AG08395 (cell line): ENCODE results near the gene SEPTIN1.
"Not testable (repeated sequence)": the region's sequence is repeated elsewhere in the genome, so short reads cannot be mapped to it uniquely, and the experiment has no call there.

Experiments used
- DNase-seq: peaks from one replicate; pipeline ENCODE4 v3.0.0; 2012; ENCODE audit warnings: mixed read lengths, low spot score

Gene SEPTIN1

GRCh38 chr16:30401768-30402425 lies 19.5 kb upstream of the SEPTIN1 start:
- no peak for DNase-seq

- DNase-seq = no peak
These were observed 17.2 kb upstream of the SEPTIN1 start for GRCh38 chr16:30399435-30400186.

GRCh38 chr16:30398661-30399434 lies 16.5 kb upstream of the SEPTIN1 start:
- no peak for DNase-seq

- DNase-seq = no peak
These were observed 15.7 kb upstream of the SEPTIN1 start for GRCh38 chr16:30397776-30398660.

GRCh38 chr16:30397056-30397455 lies 14.7 kb upstream of the SEPTIN1 start:
- DNase-seq = no peak

GRCh38 chr16:30396627-30397026 lies 14.3 kb upstream of the SEPTIN1 start:
- not testable (repeated sequence) for DNase-seq

- no peak for DNase-seq
These were observed 13.7 kb upstream of the SEPTIN1 start for GRCh38 chr16:30395992-30396585.

GRCh38 chr16:30395155-30395991 lies 13.0 kb upstream of the SEPTIN1 start, which contains the start of gene ZNF48:
TSS of gene ZNF48 (plus strand) at chr16:30395420. CDS start at chr16:30395795, 375 bp downstream.
- peak; percentile 89 for DNase-seq

- peak; percentile 22 for DNase-seq
These were observed 12.3 kb upstream of the SEPTIN1 start for GRCh38 chr16:30394592-30395154.

- no peak for DNase-seq
These were observed 1.2 kb upstream of the SEPTIN1 start for GRCh38 chr16:30383521-30383920.

GRCh38 chr16:30381291-30382041 lies 895 bp downstream of the SEPTIN1 start:
- DNase-seq = no peak

GRCh38 chr16:30380803-30381208 lies 1.6 kb downstream of the SEPTIN1 start:
- no peak for DNase-seq

- no peak for DNase-seq
These were observed 2.1 kb downstream of the SEPTIN1 start for GRCh38 chr16:30380072-30380802.

GRCh38 chr16:30379158-30379783 lies 3.1 kb downstream of the SEPTIN1 start:
- DNase-seq = no peak

GRCh38 chr16:30378236-30379157 lies 3.9 kb downstream of the SEPTIN1 start:
- peak; percentile 99 for DNase-seq

- peak; percentile 71 for DNase-seq
These were observed 4.5 kb downstream of the SEPTIN1 start for GRCh38 chr16:30377812-30378235.
